ENCODE data around the gene AKNAD1.
"Not testable (repeated sequence)": the region's sequence is repeated elsewhere in the genome, so short reads cannot be mapped to it uniquely, and the experiment has no call there.

AKNAD1 gene

DNA sequence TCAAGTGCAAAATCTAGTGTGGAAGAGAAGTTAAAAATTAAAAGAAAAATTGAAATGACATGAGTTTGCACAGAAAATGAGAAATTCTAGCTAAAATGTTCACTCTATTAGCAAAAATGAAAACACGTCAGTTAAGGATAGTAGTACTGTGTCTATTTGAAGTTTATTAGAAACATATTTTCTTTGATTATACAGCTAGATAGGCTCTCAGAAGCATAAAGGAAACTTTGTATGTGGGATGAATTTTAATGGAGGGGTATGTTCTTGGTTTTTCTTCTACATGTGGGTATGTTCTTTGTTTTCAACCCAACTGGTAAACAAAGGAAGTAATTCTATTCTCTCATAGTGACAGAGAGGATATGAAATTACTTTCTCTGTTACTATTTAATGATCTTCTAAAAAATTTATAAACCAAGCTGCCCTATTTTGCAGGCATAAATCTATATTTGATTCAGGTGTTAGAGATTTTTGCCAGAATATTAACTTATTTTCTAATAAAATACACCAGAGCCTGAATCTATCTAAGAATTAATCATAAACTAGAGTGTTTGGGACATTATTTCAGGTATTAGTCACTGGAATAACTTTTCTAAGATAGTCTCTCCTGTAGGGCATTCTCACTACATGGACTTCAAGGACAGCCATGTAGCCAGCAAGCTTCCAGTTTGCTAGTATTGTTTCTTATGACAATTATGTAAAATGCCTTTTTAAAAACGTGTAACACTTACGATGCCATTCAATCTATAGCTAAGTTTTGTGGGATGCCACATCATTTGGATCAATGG is 35.7 kb upstream of the AKNAD1 start:
- no peak overlapping the region for H3K4me3 ChIP-seq (ENCODE audit: low read depth, low read length)
- H3K4me1 ChIP-seq, result peaks cover 5% of the 10 kb centered on the region; the same call in 1 of the 2 replicates
- H3K27me3 ChIP-seq, result no peaks in the 10 kb centered on the region
- TF ChIP-seq, protein P1, sequence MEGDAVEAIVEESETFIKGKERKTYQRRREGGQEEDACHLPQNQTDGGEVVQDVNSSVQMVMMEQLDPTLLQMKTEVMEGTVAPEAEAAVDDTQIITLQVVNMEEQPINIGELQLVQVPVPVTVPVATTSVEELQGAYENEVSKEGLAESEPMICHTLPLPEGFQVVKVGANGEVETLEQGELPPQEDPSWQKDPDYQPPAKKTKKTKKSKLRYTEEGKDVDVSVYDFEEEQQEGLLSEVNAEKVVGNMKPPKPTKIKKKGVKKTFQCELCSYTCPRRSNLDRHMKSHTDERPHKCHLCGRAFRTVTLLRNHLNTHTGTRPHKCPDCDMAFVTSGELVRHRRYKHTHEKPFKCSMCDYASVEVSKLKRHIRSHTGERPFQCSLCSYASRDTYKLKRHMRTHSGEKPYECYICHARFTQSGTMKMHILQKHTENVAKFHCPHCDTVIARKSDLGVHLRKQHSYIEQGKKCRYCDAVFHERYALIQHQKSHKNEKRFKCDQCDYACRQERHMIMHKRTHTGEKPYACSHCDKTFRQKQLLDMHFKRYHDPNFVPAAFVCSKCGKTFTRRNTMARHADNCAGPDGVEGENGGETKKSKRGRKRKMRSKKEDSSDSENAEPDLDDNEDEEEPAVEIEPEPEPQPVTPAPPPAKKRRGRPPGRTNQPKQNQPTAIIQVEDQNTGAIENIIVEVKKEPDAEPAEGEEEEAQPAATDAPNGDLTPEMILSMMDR (IDR thresholded peaks at IDR 0.05; ENCODE audit: low read depth, low read length), result no peak
- no peaks in the 10 kb centered on the region for H3K36me3 ChIP-seq
- H3K9me3 ChIP-seq, result no peaks in the 10 kb centered on the region
- DNase-seq, result no peak

DNA sequence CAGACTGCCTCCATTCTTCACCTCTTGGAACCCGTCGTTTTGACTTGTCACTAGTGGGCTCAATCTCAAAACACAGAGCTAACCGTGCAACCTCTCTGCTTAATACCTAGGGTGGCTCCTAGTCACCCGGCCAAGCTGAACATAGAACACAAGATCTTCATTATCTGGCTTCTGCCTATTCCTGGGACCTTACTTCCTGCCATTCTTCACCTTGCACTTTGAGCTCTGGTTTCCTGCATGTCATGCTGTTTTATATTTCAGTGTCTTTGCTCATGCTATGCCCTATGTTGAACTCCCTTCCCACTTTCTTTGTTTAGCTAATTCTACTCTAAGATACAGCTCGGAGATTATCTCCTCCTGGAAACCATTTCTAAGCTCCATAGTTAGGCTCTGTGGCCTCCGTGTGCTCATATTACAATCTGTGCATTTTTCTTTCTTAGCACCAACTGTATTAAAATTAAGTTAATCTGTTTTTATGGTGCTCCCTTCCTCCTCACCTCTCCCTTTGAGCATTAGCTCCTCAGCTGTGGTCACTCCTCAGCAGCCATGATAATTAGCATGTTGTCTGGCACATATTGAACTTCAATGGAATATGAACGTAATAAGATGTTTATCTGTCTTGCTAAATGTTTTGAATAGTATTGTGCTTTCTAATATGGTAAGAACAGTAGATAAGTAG is 33.0 kb upstream of the AKNAD1 start:
- peaks cover 5% of the 10 kb centered on the region; the same call in 1 of the 2 replicates for H3K4me1 ChIP-seq
- no peak for DNase-seq
- TF ChIP-seq, protein P1 (IDR thresholded peaks at IDR 0.05; ENCODE audit: low read depth, low read length), result no peak

DNA sequence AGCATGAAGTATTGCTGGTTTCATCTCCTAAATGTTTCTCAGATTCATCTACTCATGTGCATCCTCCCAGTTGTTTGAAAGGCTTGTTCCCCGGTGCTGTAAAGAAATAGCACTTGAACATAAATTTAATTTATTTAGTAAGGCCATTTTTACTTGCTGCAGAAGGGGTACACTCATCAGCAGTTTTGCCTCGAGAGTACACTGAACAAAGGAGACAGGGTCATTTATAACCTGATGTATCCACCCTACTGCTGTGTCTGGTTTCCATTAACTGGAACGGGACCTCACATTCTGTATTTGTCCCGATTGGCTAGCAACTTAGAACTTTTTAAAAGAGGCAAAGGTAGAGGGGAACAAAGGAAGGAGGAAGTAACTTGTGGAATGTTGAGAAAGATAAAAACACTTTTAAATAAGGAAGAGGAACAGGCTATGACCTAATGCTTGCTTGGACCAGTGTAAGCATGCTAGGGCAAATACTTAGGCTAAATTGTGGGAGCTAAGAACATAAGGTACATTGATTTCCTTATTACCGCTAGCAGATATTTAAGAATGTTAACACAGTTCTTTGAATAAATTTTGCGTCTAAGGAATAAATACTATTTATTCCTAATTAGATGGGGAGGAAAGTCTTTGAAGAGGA is 32.2 kb upstream of the AKNAD1 start:
- H3K9me3 ChIP-seq; H3K36me3 ChIP-seq; H3K27me3 ChIP-seq; H3K4me1 ChIP-seq; DNase-seq; H3K4me3 ChIP-seq (ENCODE audit: low read depth, low read length): not testable (repeated sequence)

More for the DNA sequence above, 33.0 kb upstream of the AKNAD1 start:
- Histone ChIP-seq H3K9me3 (no peaks in the 10 kb centered on the region), H3K4me3 (ENCODE audit: low read depth, low read length) (no peak overlapping the region), H3K36me3 (no peaks in the 10 kb centered on the region), H3K27me3 (no peaks in the 10 kb centered on the region)

DNA sequence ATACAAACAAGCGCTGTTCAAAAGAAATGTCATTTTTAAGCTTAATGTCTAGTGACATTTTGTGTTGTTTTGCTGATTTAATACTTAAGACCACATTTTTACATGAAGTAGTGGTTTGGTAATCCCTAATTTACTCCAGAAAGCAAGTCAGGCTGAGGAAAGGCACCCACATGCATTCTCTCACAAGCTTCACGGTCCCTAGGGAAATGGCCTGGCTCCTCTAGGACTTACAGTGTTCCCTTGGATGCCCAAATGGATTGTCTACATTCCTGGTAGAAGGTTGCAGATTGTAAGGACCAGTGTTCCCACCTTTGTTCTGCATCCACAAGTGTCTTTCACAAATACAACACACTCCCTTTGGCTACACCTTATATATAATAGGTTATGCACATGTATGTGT is 29.4 kb upstream of the AKNAD1 start:
- TF ChIP-seq, protein P1 (IDR thresholded peaks at IDR 0.05; ENCODE audit: low read depth, low read length), result no peak
- Histone ChIP-seq H3K9me3 (no peaks in the 10 kb centered on the region), H3K4me3 (ENCODE audit: low read depth, low read length) (no peak overlapping the region), H3K27me3 (no peaks in the 10 kb centered on the region), H3K4me1 (no peaks in the 10 kb centered on the region), H3K36me3 (no peaks in the 10 kb centered on the region)
- no peak for DNase-seq

DNA sequence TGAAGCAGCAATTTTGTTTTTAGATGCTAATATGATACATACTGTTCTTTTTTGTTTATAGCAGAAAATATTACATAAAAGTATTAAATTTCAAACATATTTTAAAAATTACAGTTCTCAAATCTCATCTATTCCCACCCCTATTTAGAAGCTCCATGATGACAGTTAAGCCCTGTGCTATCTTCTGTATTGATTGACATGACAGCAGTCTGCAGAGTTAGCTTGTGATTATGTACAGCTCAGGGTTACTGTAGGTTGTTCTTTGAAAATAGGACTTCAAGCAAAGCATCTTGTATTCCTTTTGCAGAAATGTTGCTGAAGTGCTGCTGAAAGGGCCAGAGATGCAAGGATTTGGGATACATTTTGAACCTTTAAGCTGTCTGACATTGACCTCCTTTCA is 28.1 kb upstream of the AKNAD1 start:
- Histone ChIP-seq H3K9me3 (no peaks in the 10 kb centered on the region), H3K27me3 (no peaks in the 10 kb centered on the region), H3K4me1 (peaks cover 3% of the 10 kb centered on the region), H3K4me3 (ENCODE audit: low read depth, low read length) (no peak overlapping the region), H3K36me3 (no peaks in the 10 kb centered on the region)
- DNase-seq, result no peak
- TF ChIP-seq, protein P1 (IDR thresholded peaks at IDR 0.05; ENCODE audit: low read depth, low read length), result no peak

DNA sequence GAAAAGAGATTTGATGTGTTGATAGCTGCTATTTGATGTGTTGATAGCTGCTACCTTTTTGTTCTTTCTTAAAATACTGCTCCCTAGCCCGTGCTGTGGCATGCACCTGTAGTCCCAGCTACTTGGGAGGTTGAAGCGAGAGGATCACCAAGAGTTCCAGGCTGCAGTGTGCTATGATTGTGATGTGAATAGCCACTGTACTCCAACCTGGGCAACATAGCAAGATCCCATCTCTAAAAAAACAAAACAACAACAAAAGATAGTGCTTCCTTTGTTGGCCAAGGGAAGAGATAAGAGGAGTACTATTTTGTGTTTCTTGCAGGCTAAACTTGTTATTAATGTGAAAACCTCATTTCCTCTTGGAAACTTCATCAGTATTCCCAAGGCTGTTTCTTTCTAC is 25.9 kb upstream of the AKNAD1 start:
- no peaks in the 10 kb centered on the region for H3K36me3 ChIP-seq
- TF ChIP-seq, protein P1 (IDR thresholded peaks at IDR 0.05; ENCODE audit: low read depth, low read length), result no peak
- H3K9me3 ChIP-seq, result no peaks in the 10 kb centered on the region
- H3K4me1 ChIP-seq, result peaks cover 3% of the 10 kb centered on the region
- no peak for DNase-seq
- H3K4me3 ChIP-seq (ENCODE audit: low read depth, low read length), result no peak overlapping the region
- H3K27me3 ChIP-seq, result no peaks in the 10 kb centered on the region

Measured in BE2C (cell line).